Activated naive CD8-positive, alpha-beta T cell treated with anti-CD3 and anti-CD28 coated beads for 36 hours (primary cell): ENCODE measurements around the gene CDK2AP2. TPM values are rescaled to one million over a fixed set of nuclear protein-coding genes. Genes with fewer than 3 reads are reported as not detected.

ENCODE experiments used
- DNase-seq: peaks from one replicate; pipeline ENCODE4 v3.0.0; 2021
- H3K27ac Mint-ChIP-seq: one replicate; pipeline ENCODE4 v1.8.0; 2022; ENCODE audit warnings: mild to moderate bottlenecking, moderate library complexity, mixed read lengths
- H3K27me3 Mint-ChIP-seq: one replicate; pipeline ENCODE4 v1.8.0; 2022; ENCODE audit warnings: mild to moderate bottlenecking, mixed read lengths
- H3K36me3 Mint-ChIP-seq: one replicate; pipeline ENCODE4 v1.8.0; 2021; ENCODE audit warnings: mild to moderate bottlenecking, mixed read lengths
- H3K4me1 Mint-ChIP-seq: one replicate; pipeline ENCODE4 v1.8.0; 2021; ENCODE audit warnings: mixed read lengths
- H3K4me3 Mint-ChIP-seq: one replicate; pipeline ENCODE4 v1.8.0; 2022; ENCODE audit warnings: mild to moderate bottlenecking, moderate library complexity, mixed read lengths
- H3K9me3 Mint-ChIP-seq: one replicate; pipeline ENCODE4 v1.8.0; 2022; ENCODE audit warnings: mixed read lengths
- total RNA-seq, 2 experiments: library from RNA; stranded (reverse); gene quantifications; one replicate each; pipeline ENCODE4 v1.2.3, GENCODE V29; 2021

Gene CDK2AP2
- total RNA-seq, 2 experiments from 2014 or later = 49.7 to 50.5 TPM

DNA sequence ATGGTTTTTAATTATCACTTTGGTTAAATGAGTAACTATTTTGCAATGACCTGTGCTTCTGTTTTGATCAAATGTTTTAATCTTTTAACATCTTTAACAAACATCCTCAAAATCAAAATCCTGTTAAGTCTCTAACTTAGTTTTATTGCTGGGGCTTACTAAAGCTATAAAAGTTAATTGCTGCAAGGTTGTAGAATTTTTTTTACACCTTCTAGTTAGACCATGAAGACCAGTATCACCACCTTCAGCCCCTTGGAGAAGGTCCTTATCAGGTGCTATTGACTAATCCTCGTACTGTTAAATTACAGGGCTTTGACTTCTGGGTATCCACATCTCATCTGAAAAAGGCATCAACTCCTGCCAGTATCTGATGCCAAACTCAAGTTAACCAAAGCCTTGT lies 27.6 kb upstream of the CDK2AP2 start:
- peaks cover 5% of the 10 kb centered on the region for H3K27me3 Mint-ChIP-seq
- no peak overlapping the region for H3K27ac Mint-ChIP-seq
- no peaks in the 10 kb centered on the region for H3K36me3 Mint-ChIP-seq
- no peaks in the 10 kb centered on the region for H3K4me1 Mint-ChIP-seq
- peaks cover 8% of the 10 kb centered on the region for H3K9me3 Mint-ChIP-seq
- no peak for DNase-seq
- no peak overlapping the region for H3K4me3 Mint-ChIP-seq

GRCh38 chr11:67534070-67534679 lies 26.2 kb upstream of the CDK2AP2 start:
- no peak for DNase-seq
- H3K27me3 Mint-ChIP-seq = peaks cover 5% of the 10 kb centered on the region
- peaks cover 8% of the 10 kb centered on the region for H3K9me3 Mint-ChIP-seq
- H3K27ac Mint-ChIP-seq = no peak overlapping the region
- no peak overlapping the region for H3K4me3 Mint-ChIP-seq
- no peaks in the 10 kb centered on the region for H3K36me3 Mint-ChIP-seq
- H3K4me1 Mint-ChIP-seq = no peaks in the 10 kb centered on the region

DNA sequence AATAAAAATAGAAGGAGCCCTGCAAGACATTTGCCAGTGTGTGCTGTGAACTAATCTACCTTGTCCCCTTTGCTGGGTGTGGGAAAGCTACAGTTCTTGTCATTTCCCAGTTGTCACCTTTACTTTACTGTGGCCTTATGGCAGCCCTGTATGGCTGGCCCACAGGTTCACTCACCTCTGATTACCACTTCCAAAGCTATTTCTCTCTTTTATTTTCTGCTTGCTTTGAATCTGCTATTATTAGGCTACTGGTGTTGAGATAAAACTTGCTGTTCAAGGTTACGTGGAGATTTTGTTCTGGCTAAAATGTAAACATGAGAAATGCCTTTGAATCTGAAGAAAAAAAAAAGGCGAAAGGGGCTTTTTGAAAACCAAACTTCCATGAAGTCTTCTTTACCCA lies 24.9 kb upstream of the CDK2AP2 start:
- Mint-ChIP-seq H3K27ac (no peak overlapping the region), H3K4me3 (no peak overlapping the region), H3K4me1 (no peaks in the 10 kb centered on the region), H3K9me3 (peaks cover 8% of the 10 kb centered on the region), H3K36me3 (no peaks in the 10 kb centered on the region), H3K27me3 (peaks cover 5% of the 10 kb centered on the region)
- DNase-seq = no peak

DNA sequence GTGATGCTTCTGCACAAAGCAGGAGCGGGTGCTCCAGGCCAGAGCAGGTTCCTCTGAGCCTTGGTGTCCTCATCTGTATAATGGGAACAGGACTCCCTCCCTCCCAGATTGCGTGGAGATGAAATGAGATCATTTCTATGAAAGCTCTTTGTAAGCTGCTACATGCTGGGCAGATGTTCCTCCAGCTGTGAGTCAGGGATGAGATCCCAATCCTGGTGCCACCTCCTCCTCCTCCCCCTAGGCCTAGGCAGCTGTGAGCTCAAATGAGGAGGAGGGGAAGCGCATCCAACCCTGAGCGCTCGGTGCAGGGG lies 22.3 kb upstream of the CDK2AP2 start:
- no peak overlapping the region for H3K27ac Mint-ChIP-seq
- H3K9me3 Mint-ChIP-seq = peaks cover 8% of the 10 kb centered on the region
- H3K36me3 Mint-ChIP-seq = no peaks in the 10 kb centered on the region
- peaks cover 5% of the 10 kb centered on the region for H3K27me3 Mint-ChIP-seq
- DNase-seq = no peak
- H3K4me3 Mint-ChIP-seq = no peak overlapping the region
- no peaks in the 10 kb centered on the region for H3K4me1 Mint-ChIP-seq

GRCh38 chr11:67528376-67528775 lies 20.4 kb upstream of the CDK2AP2 start:
- Mint-ChIP-seq H3K36me3 (no peaks in the 10 kb centered on the region), H3K27ac (no peak overlapping the region)
- DNase-seq = no peak

GRCh38 chr11:67525275-67525976 lies 17.5 kb upstream of the CDK2AP2 start:
- no peaks in the 10 kb centered on the region for H3K27me3 Mint-ChIP-seq
- no peaks in the 10 kb centered on the region for H3K36me3 Mint-ChIP-seq
- no peak overlapping the region for H3K27ac Mint-ChIP-seq
- DNase-seq = no peak
- no peaks in the 10 kb centered on the region for H3K9me3 Mint-ChIP-seq
- no peaks in the 10 kb centered on the region for H3K4me1 Mint-ChIP-seq
- no peak overlapping the region for H3K4me3 Mint-ChIP-seq

More at GRCh38 chr11:67528376-67528775, 20.4 kb upstream of the CDK2AP2 start:
- Mint-ChIP-seq H3K9me3 (no peaks in the 10 kb centered on the region), H3K4me1 (no peaks in the 10 kb centered on the region), H3K4me3 (no peak overlapping the region), H3K27me3 (no peaks in the 10 kb centered on the region)

- no peaks in the 10 kb centered on the region for H3K27me3 Mint-ChIP-seq
- no peak overlapping the region for H3K27ac Mint-ChIP-seq
- no peaks in the 10 kb centered on the region for H3K9me3 Mint-ChIP-seq
- H3K36me3 Mint-ChIP-seq = no peaks in the 10 kb centered on the region
- H3K4me1 Mint-ChIP-seq = no peaks in the 10 kb centered on the region
- H3K4me3 Mint-ChIP-seq = no peak overlapping the region
- DNase-seq = no peak
Observed at GRCh38 chr11:67524480-67524808, 16.5 kb upstream of the CDK2AP2 start.

DNA sequence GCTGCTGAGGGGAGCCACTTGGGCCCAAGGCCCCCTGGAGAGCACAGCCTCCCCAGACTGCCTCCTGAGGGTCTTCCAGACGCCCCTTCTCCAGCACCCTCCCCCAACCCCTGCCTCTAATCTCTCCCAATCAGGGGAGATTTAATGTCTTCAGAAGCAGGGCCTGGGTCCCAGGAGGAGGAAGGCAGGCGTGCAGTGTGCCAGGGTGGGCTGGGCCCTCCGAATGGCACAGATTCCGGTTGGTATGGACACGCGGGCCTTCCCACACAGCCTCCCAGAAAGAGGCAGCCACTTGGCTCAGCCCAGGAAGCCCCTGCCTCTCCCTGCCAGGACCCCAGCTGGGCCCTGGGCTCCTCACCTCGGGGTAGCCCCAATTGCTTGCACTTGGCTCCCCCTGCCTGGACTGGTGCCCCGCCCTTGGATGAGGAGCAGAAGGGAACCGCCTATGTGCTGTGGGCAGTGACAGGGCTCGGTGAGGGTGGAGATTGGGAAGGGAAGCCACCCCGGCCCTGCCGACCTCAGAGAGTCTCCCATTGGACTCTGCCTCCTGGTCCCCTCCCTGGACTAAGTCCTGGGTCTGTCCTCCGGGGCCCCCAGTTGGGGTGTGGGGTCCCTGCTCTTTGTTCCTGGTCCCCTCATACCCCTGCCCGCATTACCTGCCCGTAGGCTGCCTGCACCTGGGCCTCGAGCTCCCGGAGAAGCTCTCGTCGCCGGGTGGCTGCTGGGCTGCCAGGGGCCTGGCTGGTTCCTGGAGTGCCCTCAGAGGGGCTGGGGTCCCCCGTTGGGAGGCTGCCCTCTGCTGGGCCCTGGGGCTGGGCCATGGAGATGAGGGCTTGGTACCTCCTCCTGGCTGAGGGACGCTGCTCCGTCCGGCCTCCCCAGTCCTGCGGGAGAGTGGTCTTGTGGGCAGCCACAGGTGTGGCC lies 15.9 kb upstream of the CDK2AP2 start:
- no peak overlapping the region for H3K4me3 Mint-ChIP-seq

DNA sequence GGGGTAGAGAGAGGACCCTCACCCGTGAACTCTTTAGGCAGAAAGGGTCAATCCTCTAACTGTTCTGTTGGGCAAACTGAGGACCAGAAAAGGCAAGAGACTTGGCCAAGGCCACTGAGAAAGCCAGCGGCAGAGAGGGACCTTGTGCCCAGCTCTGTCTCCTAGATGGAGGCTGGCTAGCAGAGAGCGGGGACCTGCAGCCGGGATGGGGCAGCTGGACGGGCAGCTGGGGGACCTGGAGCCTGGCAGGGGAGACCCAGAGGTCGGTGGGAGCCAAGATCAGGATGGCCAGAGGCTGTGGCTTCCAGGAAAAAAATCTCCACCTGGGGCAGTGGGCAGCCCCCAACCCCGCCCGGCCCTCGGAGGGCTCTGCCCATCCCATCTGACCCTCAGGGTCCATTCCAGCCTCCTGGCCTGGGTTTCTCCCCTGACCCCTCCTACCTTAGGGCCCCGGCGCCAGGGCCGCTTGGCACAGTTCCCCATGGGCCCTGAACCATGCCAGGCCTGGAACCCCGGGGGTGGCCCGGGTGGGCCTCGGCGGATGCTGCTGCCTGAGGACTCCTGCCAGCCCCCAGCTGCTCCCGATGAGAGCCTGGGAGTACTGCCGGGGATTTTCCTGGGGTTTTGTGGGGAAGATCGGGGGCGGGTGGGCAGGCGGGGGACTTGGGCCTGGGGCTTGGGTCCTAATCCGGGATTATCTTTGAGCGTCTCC lies 15.0 kb upstream of the CDK2AP2 start, which contains the start of gene CABP2:
CABP2 (minus strand) TSS at position 603 of the 712 bp plus-strand sequence; CDS start at position 483, 120 bp downstream.
- Mint-ChIP-seq H3K27ac (no peak within 1 kb of the TSS), H3K4me3 (no peak within 1 kb of the TSS), H3K36me3 (no peaks in the 10 kb centered on the region), H3K27me3 (no peaks in the 10 kb centered on the region), H3K9me3 (no peaks in the 10 kb centered on the region), H3K4me1 (no peaks in the 10 kb centered on the region)
- no peak for DNase-seq

More for the DNA sequence above, 15.9 kb upstream of the CDK2AP2 start:
- no peak for DNase-seq
- H3K4me1 Mint-ChIP-seq = no peaks in the 10 kb centered on the region
- H3K27ac Mint-ChIP-seq = no peak overlapping the region
- H3K27me3 Mint-ChIP-seq = no peaks in the 10 kb centered on the region
- H3K9me3 Mint-ChIP-seq = no peaks in the 10 kb centered on the region
- H3K36me3 Mint-ChIP-seq = no peaks in the 10 kb centered on the region

- no peaks in the 10 kb centered on the region for H3K4me1 Mint-ChIP-seq
- H3K27ac Mint-ChIP-seq = no peak overlapping the region
- no peaks in the 10 kb centered on the region for H3K9me3 Mint-ChIP-seq
- H3K4me3 Mint-ChIP-seq = no peak overlapping the region
- DNase-seq = no peak
- H3K27me3 Mint-ChIP-seq = no peaks in the 10 kb centered on the region
- no peaks in the 10 kb centered on the region for H3K36me3 Mint-ChIP-seq
Observed at GRCh38 chr11:67522338-67522737, 14.4 kb upstream of the CDK2AP2 start.

GRCh38 chr11:67521924-67522323 lies 14.0 kb upstream of the CDK2AP2 start:
- H3K36me3 Mint-ChIP-seq = no peaks in the 10 kb centered on the region
- no peak for DNase-seq
- no peak overlapping the region for H3K4me3 Mint-ChIP-seq
- no peaks in the 10 kb centered on the region for H3K9me3 Mint-ChIP-seq
- H3K4me1 Mint-ChIP-seq = no peaks in the 10 kb centered on the region
- no peaks in the 10 kb centered on the region for H3K27me3 Mint-ChIP-seq
- H3K27ac Mint-ChIP-seq = no peak overlapping the region

GRCh38 chr11:67520856-67521824 lies 13.2 kb upstream of the CDK2AP2 start:
- H3K36me3 Mint-ChIP-seq = no peaks in the 10 kb centered on the region
- DNase-seq = no peak
- no peaks in the 10 kb centered on the region for H3K9me3 Mint-ChIP-seq
- H3K27me3 Mint-ChIP-seq = no peaks in the 10 kb centered on the region
- H3K4me1 Mint-ChIP-seq = no peaks in the 10 kb centered on the region
- H3K27ac Mint-ChIP-seq = no peak overlapping the region
- no peak overlapping the region for H3K4me3 Mint-ChIP-seq

DNA sequence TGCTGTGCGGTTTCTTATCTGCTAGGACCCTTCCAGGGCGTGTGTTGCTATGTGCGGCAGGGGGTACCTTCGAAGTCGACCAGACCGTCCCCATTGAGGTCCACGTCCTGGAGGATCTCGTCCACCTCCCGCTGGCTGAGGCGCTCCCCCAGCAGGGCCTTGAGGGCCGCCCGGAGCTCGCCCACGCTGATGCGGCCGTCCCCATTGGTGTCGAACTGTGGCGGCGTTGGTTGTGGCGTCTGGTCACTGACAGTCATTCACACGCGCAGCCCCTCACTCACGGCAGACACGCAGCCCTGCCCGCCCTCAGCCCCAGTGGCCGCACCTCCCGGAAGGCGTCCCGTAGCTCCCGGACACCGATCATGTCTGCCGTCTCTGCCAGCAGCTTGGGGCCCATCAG lies 11.8 kb upstream of the CDK2AP2 start:
- H3K4me1 Mint-ChIP-seq = no peaks in the 10 kb centered on the region
- DNase-seq = no peak
- no peak overlapping the region for H3K27ac Mint-ChIP-seq
- no peaks in the 10 kb centered on the region for H3K9me3 Mint-ChIP-seq
- H3K4me3 Mint-ChIP-seq = no peak overlapping the region
- H3K36me3 Mint-ChIP-seq = no peaks in the 10 kb centered on the region
- peaks cover 9% of the 10 kb centered on the region for H3K27me3 Mint-ChIP-seq
